Liver (tissue), 9 donors: ENCODE data around the gene SCG3. TPM values are rescaled to one million over a fixed set of nuclear protein-coding genes. Genes with fewer than 3 reads are reported as not detected.

Experiments used
- DNase-seq: peaks from one replicate; pipeline ENCODE4 v3.0.0-alpha.2; 2017; ENCODE audit warnings: low spot score
- H3K27ac ChIP-seq, 2 donors: one replicate each; pipeline ENCODE4 v1.7.0; 2013; ENCODE audit warnings: inconsistent platforms in 2 of 2, low read length in 2 of 2, control low read depth in 1 of 2, low read depth in 1 of 2, mild to moderate bottlenecking in 1 of 2
- H3K27me3 ChIP-seq, 4 donors: one replicate each; pipeline versions ENCODE4 v1.6.1 to v1.7.0; 2013; ENCODE audit warnings: low read length in 3 of 4, inconsistent platforms in 1 of 4, mild to moderate bottlenecking in 1 of 4, moderate library complexity in 1 of 4; ENCODE audit not compliant: control insufficient read depth in 4 of 4, insufficient read depth in 4 of 4
- H3K36me3 ChIP-seq, 4 donors: one replicate each; pipeline versions ENCODE4 v1.6.1 to v1.7.0; 2013; ENCODE audit warnings: low read length in 3 of 4, mild to moderate bottlenecking in 3 of 4, low read depth in 1 of 4, moderate library complexity in 1 of 4; ENCODE audit not compliant: control insufficient read depth in 4 of 4, insufficient read depth in 3 of 4
- H3K4me1 ChIP-seq, 4 donors: one replicate each; pipeline versions ENCODE4 v1.6.1 to v1.7.0; 2013; ENCODE audit warnings: low read length in 3 of 4, mild to moderate bottlenecking in 3 of 4, moderate library complexity in 1 of 4; ENCODE audit not compliant: control insufficient read depth in 4 of 4, insufficient read depth in 4 of 4
- H3K4me3 ChIP-seq, 3 donors: one replicate each; pipeline versions ENCODE4 v1.6.1 to v1.7.0; 2013; ENCODE audit warnings: low read length in 3 of 3, control low read depth in 1 of 3, low read depth in 1 of 3, mild to moderate bottlenecking in 1 of 3
- H3K9ac ChIP-seq, 2 donors: one replicate each; pipeline ENCODE4 v1.7.0; 2013; ENCODE audit warnings: low read length in 2 of 2, mild to moderate bottlenecking in 2 of 2, moderate library complexity in 2 of 2, control low read depth in 1 of 2, low read depth in 1 of 2
- H3K9me3 ChIP-seq, 4 donors: one replicate each; pipeline versions ENCODE4 v1.6.1 to v1.7.0; 2013; ENCODE audit warnings: low read length in 3 of 4; ENCODE audit not compliant: control insufficient read depth in 4 of 4
- ATF3 ChIP-seq: IDR thresholded peaks from 2 replicates; pipeline ENCODE4 v1.6.1; 2016; ENCODE audit warnings: antibody characterized with exemption
- CTCF ChIP-seq: fragments of 150-350 bp; IDR thresholded peaks from 2 replicates; pipeline ENCODE4 v1.5.1; 2017; ENCODE audit warnings: improper control_type of control experiment, low read depth, low read length; ENCODE audit not compliant: missing input control
- EGR1 ChIP-seq, 2 donors: IDR thresholded peaks; 2 replicates each; pipeline ENCODE4 v1.6.1; 2016 to 2018; ENCODE audit warnings: antibody characterized with exemption in 2 of 2, low read depth in 2 of 2
- FOXA1 ChIP-seq: IDR thresholded peaks from 2 replicates; pipeline ENCODE4 v1.6.1; 2016; ENCODE audit warnings: antibody characterized with exemption
- FOXA2 ChIP-seq: IDR thresholded peaks from 2 replicates; pipeline ENCODE4 v1.6.1; 2016; ENCODE audit warnings: antibody characterized with exemption
- GABPA ChIP-seq, 2 donors: IDR thresholded peaks in 1 of 2; conservative IDR thresholded peaks in 1 of 2; 2 replicates each; pipeline ENCODE4 v1.6.1; 2016; ENCODE audit warnings: antibody characterized with exemption in 2 of 2, mild to moderate bottlenecking in 1 of 2, moderate library complexity in 1 of 2
- HNF4A ChIP-seq, 2 donors: conservative IDR thresholded peaks; 2 replicates each; pipeline ENCODE4 v1.6.1; 2016; ENCODE audit warnings: antibody characterized with exemption in 2 of 2, mild to moderate bottlenecking in 2 of 2
- HNF4G ChIP-seq: IDR thresholded peaks from 2 replicates; pipeline ENCODE4 v1.6.1; 2016; ENCODE audit warnings: antibody characterized with exemption
- JUND ChIP-seq, 2 donors: IDR thresholded peaks; 2 replicates each; pipeline ENCODE4 v1.6.1; 2016; ENCODE audit warnings: antibody characterized with exemption in 2 of 2
- MAX ChIP-seq: IDR thresholded peaks from 2 replicates; pipeline ENCODE4 v1.6.1; 2016; ENCODE audit warnings: antibody characterized with exemption
- NR2F2 ChIP-seq: IDR thresholded peaks from 2 replicates; pipeline ENCODE4 v1.6.1; 2016; ENCODE audit warnings: antibody characterized with exemption
- REST ChIP-seq: IDR thresholded peaks from 2 replicates; pipeline ENCODE4 v1.6.1; 2016; ENCODE audit warnings: antibody characterized with exemption, mild to moderate bottlenecking
- RXRA ChIP-seq, 2 donors: IDR thresholded peaks; 2 replicates each; pipeline ENCODE4 v1.6.1; 2017 to 2018; ENCODE audit warnings: antibody characterized with exemption in 2 of 2, mild to moderate bottlenecking in 1 of 2
- TAF1 ChIP-seq: conservative IDR thresholded peaks from 2 replicates; pipeline ENCODE4 v1.6.1; 2016; ENCODE audit warnings: antibody characterized with exemption, mild to moderate bottlenecking
- ZBTB33 ChIP-seq: IDR thresholded peaks from 2 replicates; pipeline ENCODE4 v1.6.1; 2016; ENCODE audit warnings: antibody characterized with exemption
- whole genome bisulfite sequencing: extraction: QIAGEN DNeasy Blood & Tissue Kit; methylation state at CpG from one replicate; pipeline ENCODE4 v1.1.7; 2013; 5-methylcytosine and 5-hydroxymethylcytosine counted together
- polyA plus RNA-seq, 2 donors: library from polyadenylated mRNA; stranded (reverse) in 1 of 2; unstranded in 1 of 2; fragments of 200-250 nt in 1 of 2; fragments of >200 nt in 1 of 2; fragmentation: Nextera tagmentation in 1 of 2; extraction: Ambion mirVana in 1 of 2; gene quantifications; one replicate each; pipeline versions ENCODE4 v1.2.1 to v1.2.3, GENCODE V29; 2013 to 2015
- total RNA-seq, 2 donors: library from RNA; depleted of rRNA; stranded (reverse); fragments of >200 nt; gene quantifications; one replicate each; pipeline ENCODE4 v1.2.3, GENCODE V29; 2014
- donor health status: healthy.
- donor health status: healthy.
- donor health status: healthy.
- donor health status: healthy.
- donor health status: healthy.

Gene SCG3
- total and polyA plus RNA-seq, 4 donors = under 0.01 to 0.05 (median 0.01) TPM; not detected in 1

GRCh38 chr15:51672913-51673857 lies 8.1 kb upstream of the SCG3 start:
- no peaks in the 10 kb centered on the region for H3K36me3 ChIP-seq
- no peak for TF ChIP-seq TAF1
- TF ChIP-seq HNF4G = no peak
- no peak for TF ChIP-seq FOXA2
- no peak for TF ChIP-seq MAX
- H3K9me3 ChIP-seq = no peaks in the 10 kb centered on the region
- peaks cover 0 to 2% (median 0%) of the 10 kb centered on the region in 4 donors for H3K27me3 ChIP-seq
- DNase-seq = no peak
- no peak overlapping the region for H3K27ac ChIP-seq
- H3K9ac ChIP-seq = no peak overlapping the region
- WGBS = 60% methylated on average over 2 of the region's 2 CpGs
- no peaks in the 10 kb centered on the region for H3K4me1 ChIP-seq
- no peak overlapping the region for H3K4me3 ChIP-seq

- WGBS = 30% methylated on average over 1 of the region's 1 CpG
- no peaks in the 10 kb centered on the region for H3K4me1 ChIP-seq
- no peaks in the 10 kb centered on the region for H3K9me3 ChIP-seq
- H3K9ac ChIP-seq = no peak overlapping the region
- H3K27me3 ChIP-seq = peaks cover 0 to 2% (median 0%) of the 10 kb centered on the region in 4 donors
- no peak overlapping the region for H3K4me3 ChIP-seq
- no peaks in the 10 kb centered on the region for H3K36me3 ChIP-seq
- H3K27ac ChIP-seq = no peak overlapping the region
- no peak for DNase-seq
- TF ChIP-seq HNF4G = no peak
- no peak for TF ChIP-seq FOXA1
- no peak for TF ChIP-seq HNF4A (conservative IDR thresholded peaks at IDR 0.05)
- TF ChIP-seq ATF3 = no peak
- no peak for TF ChIP-seq REST
- no peak for TF ChIP-seq EGR1 (IDR thresholded peaks at IDR 0.05; ENCODE audit: low read depth in 2 of 2)
- no peak for TF ChIP-seq JUND (IDR thresholded peaks at IDR 0.05)
- no peak for TF ChIP-seq RXRA (IDR thresholded peaks at IDR 0.05)
- TF ChIP-seq NR2F2 = no peak
- no peak for TF ChIP-seq ZBTB33
- TF ChIP-seq GABPA (IDR thresholded peaks at IDR 0.05 in 1 of 2, conservative IDR thresholded peaks at IDR 0.05 in 1 of 2) = no peak
- TF ChIP-seq CTCF = no peak
- no peak for TF ChIP-seq FOXA2
- no peak for TF ChIP-seq MAX
These were observed 6.1 kb upstream of the SCG3 start for GRCh38 chr15:51675234-51675633.
